H1 (cell line): Measurements from ENCODE around the gene FBXO17. TPM values are rescaled to one million over a fixed set of nuclear protein-coding genes. Genes with fewer than 3 reads are reported as not detected.

Experiments used
- CTCF ChIA-PET: fragments of 300-600 bp; sonication (Branson Sonifier 250); formaldehyde crosslinking; loops from one replicate; lab custom pipeline; 2021; ENCODE audit not compliant: partially characterized antibody; lab: Charles Lee
- POLR2A ChIA-PET: fragments of 300-600 bp; sonication (Branson Sonifier 250); formaldehyde crosslinking; loops from one replicate; lab custom pipeline; 2021; ENCODE audit warnings: inconsistent platforms; ENCODE audit not compliant: partially characterized antibody; lab: Charles Lee
- DNase-seq, 2 experiments: peaks; one replicate each; pipeline versions ENCODE4 v3.0.0 to v3.0.0-alpha.2; 2010 to 2022; ENCODE audit warnings: low spot score in 2 of 2, low read depth in 1 of 2, mixed read lengths in 1 of 2
- FAIRE-seq: peaks from 2 replicates; lab custom pipeline; 2011; peaks lifted over from hg19 to GRCh38; lab: Jason Lieb, UNC
- H2AFZ ChIP-seq: 2 replicates; pipeline ENCODE4 v1.8.1; 2012; ENCODE audit warnings: low read length, inconsistent platforms
- H2AK5ac ChIP-seq: 2 replicates; pipeline ENCODE4 v1.6.1; 2013; ENCODE audit warnings: low read depth, low read length
- H2BK120ac ChIP-seq: replicated peaks from 2 replicates; pipeline ENCODE3; 2013; ENCODE audit warnings: low read depth, low read length, inconsistent platforms
- H2BK12ac ChIP-seq: 2 replicates; pipeline ENCODE4 v1.6.1; 2013; ENCODE audit warnings: low read depth, low read length
- H2BK15ac ChIP-seq: 2 replicates; pipeline ENCODE4 v1.6.1; 2013; ENCODE audit warnings: low read length
- H2BK20ac ChIP-seq: 2 replicates; pipeline ENCODE4 v1.6.1; 2013; ENCODE audit warnings: low read length
- H2BK5ac ChIP-seq: 2 replicates; pipeline ENCODE4 v1.6.1; 2013; ENCODE audit warnings: low read depth, low read length
- H3K14ac ChIP-seq: 2 replicates; pipeline ENCODE4 v1.6.1; 2013; ENCODE audit warnings: inconsistent platforms; ENCODE audit not compliant: insufficient read length
- H3K18ac ChIP-seq: 2 replicates; pipeline ENCODE4 v1.6.1; 2013; ENCODE audit warnings: low read length; ENCODE audit errors: extremely low read depth
- H3K23ac ChIP-seq: 2 replicates; pipeline ENCODE4 v1.6.1; 2013; ENCODE audit warnings: inconsistent platforms; ENCODE audit not compliant: insufficient read length
- H3K23me2 ChIP-seq: 2 replicates; pipeline ENCODE4 v1.6.1; 2013; ENCODE audit warnings: low read depth, low read length
- H3K27ac ChIP-seq: 2 replicates; pipeline ENCODE4 v1.6.1; 2011; ENCODE audit warnings: low read depth, low read length, inconsistent platforms
- H3K27me3 ChIP-seq, 4 experiments: replicated peaks in 1 of 4; 1 replicate in 1 of 4; 2 replicates in 3 of 4; pipeline versions ENCODE4 v1.6.1 to v1.8.1; 2011 to 2013; ENCODE audit warnings: low read length in 3 of 4, mild to moderate bottlenecking in 3 of 4, inconsistent platforms in 2 of 4, mixed read lengths in 2 of 4, moderate library complexity in 1 of 4; ENCODE audit not compliant: control insufficient read depth in 3 of 4, insufficient read depth in 3 of 4; ENCODE audit errors: extremely low read depth in 1 of 4
- H3K36me3 ChIP-seq, 4 experiments: 2 replicates each; pipeline versions ENCODE4 v1.6.1 to v1.8.1; 2011 to 2013; ENCODE audit warnings: mild to moderate bottlenecking in 4 of 4, low read length in 3 of 4, moderate library complexity in 2 of 4, control low read depth in 1 of 4, inconsistent platforms in 1 of 4; ENCODE audit not compliant: insufficient read depth in 4 of 4, control insufficient read depth in 2 of 4
- H3K4ac ChIP-seq: replicated peaks from 2 replicates; pipeline ENCODE3; 2013; ENCODE audit warnings: low read length, low read depth, mixed read lengths, inconsistent platforms; ENCODE audit not compliant: insufficient read length
- H3K4me1 ChIP-seq, 4 experiments: replicated peaks in 1 of 4; 1 replicate in 1 of 4; 2 replicates in 3 of 4; pipeline versions ENCODE4 v1.6.1 to v1.8.1; 2011 to 2013; ENCODE audit warnings: low read length in 3 of 4, inconsistent platforms in 2 of 4, mixed read lengths in 1 of 4; ENCODE audit not compliant: insufficient read depth in 4 of 4, control insufficient read depth in 3 of 4
- H3K4me2 ChIP-seq, 2 experiments: 2 replicates each; pipeline versions ENCODE4 v1.6.1 to v1.8.1; 2011 to 2013; ENCODE audit warnings: low read depth in 2 of 2, low read length in 2 of 2, control low read depth in 1 of 2, inconsistent platforms in 1 of 2, mild to moderate bottlenecking in 1 of 2; ENCODE audit not compliant: insufficient read depth in 1 of 2
- H3K4me3 ChIP-seq, 4 experiments: fragments of 200-600, 300-600 bp in 1 of 4; sonication (generic), shearing (Covaris generic), sonication (Bioruptor Twin) in 1 of 4; 2 replicates each; pipeline versions ENCODE4 v1.5.1 to v1.8.1; 2011 to 2016; ENCODE audit warnings: low read length in 4 of 4, low read depth in 3 of 4, control low read depth in 2 of 4, inconsistent platforms in 2 of 4, mild to moderate bottlenecking in 2 of 4, mixed read lengths in 1 of 4, moderate library complexity in 1 of 4; ENCODE audit not compliant: insufficient read depth in 2 of 4; ENCODE audit errors: extremely low read depth in 1 of 4
- H3K56ac ChIP-seq: replicated peaks from 2 replicates; pipeline ENCODE3; 2013; ENCODE audit warnings: low read depth, mild to moderate bottlenecking, mixed read lengths, low read length, inconsistent platforms; ENCODE audit not compliant: insufficient read length
- H3K79me1 ChIP-seq: 2 replicates; pipeline ENCODE4 v1.6.1; 2013; ENCODE audit warnings: low read depth, low read length, control low read depth
- H3K79me2 ChIP-seq, 2 experiments: 2 replicates each; pipeline versions ENCODE4 v1.6.1 to v1.8.1; 2012 to 2013; ENCODE audit warnings: low read length in 2 of 2, mild to moderate bottlenecking in 2 of 2, inconsistent platforms in 1 of 2; ENCODE audit not compliant: insufficient read depth in 2 of 2, control insufficient read depth in 1 of 2
- H3K9ac ChIP-seq, 4 experiments: replicated peaks in 1 of 4; 1 replicate in 1 of 4; 2 replicates in 3 of 4; pipeline versions ENCODE4 v1.6.1 to v1.8.1; 2011 to 2013; ENCODE audit warnings: low read depth in 3 of 4, low read length in 3 of 4, control low read depth in 2 of 4, mild to moderate bottlenecking in 2 of 4, moderate library complexity in 2 of 4, inconsistent platforms in 1 of 4; ENCODE audit errors: extremely low read depth in 1 of 4
- H3K9me3 ChIP-seq, 2 experiments: 2 replicates each; pipeline versions ENCODE4 v1.6.1 to v1.8.1; 2012 to 2013; ENCODE audit warnings: mild to moderate bottlenecking in 2 of 2, moderate library complexity in 2 of 2, control low read depth in 1 of 2, inconsistent platforms in 1 of 2, low read depth in 1 of 2, low read length in 1 of 2, mixed read lengths in 1 of 2; ENCODE audit not compliant: insufficient read depth in 2 of 2
- H4K20me1 ChIP-seq, 2 experiments: replicated peaks in 1 of 2; 2 replicates each; pipeline versions ENCODE3 to v1.8.1; 2011 to 2013; ENCODE audit warnings: inconsistent platforms in 2 of 2, low read length in 2 of 2, mild to moderate bottlenecking in 1 of 2; ENCODE audit not compliant: insufficient read depth in 2 of 2, control insufficient read depth in 1 of 2
- H4K5ac ChIP-seq: 2 replicates; pipeline ENCODE4 v1.6.1; 2013; ENCODE audit warnings: low read length, low read depth, mixed read lengths, inconsistent platforms; ENCODE audit not compliant: insufficient read length
- H4K8ac ChIP-seq: 2 replicates; pipeline ENCODE4 v1.8.0; 2013; ENCODE audit warnings: mild to moderate bottlenecking, moderate library complexity, low read length, inconsistent platforms; ENCODE audit not compliant: insufficient read depth; ENCODE audit errors: extremely low read depth
- H4K91ac ChIP-seq: replicated peaks from 2 replicates; pipeline ENCODE3; 2013; ENCODE audit warnings: low read length, mixed read lengths, inconsistent platforms; ENCODE audit not compliant: insufficient read length
- EP300 ChIP-seq, 2 experiments: IDR thresholded peaks; 1 replicate in 1 of 2; 2 replicates in 1 of 2; pipeline ENCODE4 v1.6.1; 2011 to 2012; ENCODE audit warnings: low read depth in 2 of 2, low read length in 2 of 2, mild to moderate bottlenecking in 2 of 2, borderline replicate concordance in 1 of 2, inconsistent platforms in 1 of 2, moderate library complexity in 1 of 2
- JUND ChIP-seq: IDR thresholded peaks from 2 replicates; pipeline ENCODE4 v1.6.1; 2011; ENCODE audit warnings: mild to moderate bottlenecking, improper control_type of control experiment, low read length
- NRF1 ChIP-seq: IDR thresholded peaks from 2 replicates; pipeline ENCODE4 v1.6.1; 2011; ENCODE audit warnings: mild to moderate bottlenecking, low read depth, low read length, improper control_type of control experiment
- TAF7 ChIP-seq: optimal IDR thresholded peaks from 2 replicates; pipeline ENCODE3; 2011; ENCODE audit warnings: low read depth, mild to moderate bottlenecking, inconsistent platforms, low read length, moderate library complexity, borderline replicate concordance
- TBP ChIP-seq: IDR thresholded peaks from 2 replicates; pipeline ENCODE4 v1.6.1; 2011; ENCODE audit warnings: low read depth, low read length, improper control_type of control experiment
- WGBS, 2 experiments: shearing (Covaris generic) in 1 of 2; methylation state at CpG; one replicate each; pipeline versions ENCODE4 v1.1.6 to v1.1.7; 2013 to 2015; ENCODE audit warnings: low lambda C conversion rate in 2 of 2, mixed read lengths in 2 of 2, inconsistent platforms in 1 of 2, low coverage in 1 of 2, missing lambda C conversion rate in 1 of 2; ENCODE audit not compliant: insufficient replicate concordance in 2 of 2, insufficient coverage in 1 of 2, insufficient read length in 1 of 2; ENCODE audit errors: extremely low coverage in 1 of 2, missing lambda C conversion rate in 1 of 2; 5-methylcytosine and 5-hydroxymethylcytosine counted together
- polyA plus RNA-seq, 7 experiments: library from polyadenylated mRNA; depleted of rRNA in 3 of 7; stranded (reverse) in 5 of 7; unstranded in 2 of 7; fragments of >200 nt in 5 of 7; fragments of 200-250 nt in 2 of 7; gene quantifications; 1 replicate in 5 of 7; 2 replicates in 1 of 7; 4 replicates in 1 of 7; pipeline versions ENCODE4 v1.2.1 to v1.2.3, GENCODE V29; 2011 to 2013; ENCODE audit warnings: missing spikeins in 2 of 7, mixed read lengths in 2 of 7
- total RNA-seq: library from RNA; stranded (reverse); fragmentation: NEBNext Ultra II Directional; extraction: Animal tissue kit (Norgen Biotek cat#: 25700); gene quantifications from 2 replicates; pipeline ENCODE4 v1.2.1, GENCODE V29; 2021

The FBXO17 gene
- total and polyA plus RNA-seq, 2 of the 8 experiments (the other 6 are each of a cell fraction or from before 2014, with no cell fraction given): 11.7 to 15.3 TPM

DNA sequence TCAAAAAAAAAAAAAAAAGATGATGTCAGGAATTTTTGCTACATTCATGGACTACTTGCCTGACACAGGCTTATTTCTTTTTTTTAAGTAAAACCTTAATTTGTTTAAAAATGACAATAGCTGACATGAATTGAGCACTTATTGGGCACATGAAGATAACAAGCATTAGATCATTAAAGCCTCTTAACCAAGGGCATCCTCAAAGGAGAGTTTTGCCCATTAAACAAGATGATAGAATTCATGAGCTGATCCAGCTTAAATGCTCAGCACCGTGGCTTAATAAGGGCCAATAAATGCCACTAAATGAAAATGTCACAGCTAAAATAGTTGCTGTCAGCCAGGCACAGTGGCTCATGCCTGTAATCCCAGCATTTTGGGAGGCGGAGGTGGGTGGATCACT is 19.3 kb downstream of the FBXO17 start:
- no peak for TF ChIP-seq NRF1
- TF ChIP-seq TBP: no peak
- no peak for TF ChIP-seq JUND
- no peak for TF ChIP-seq TAF7
- TF ChIP-seq EP300 (IDR thresholded peaks at IDR 0.05; ENCODE audit: borderline replicate concordance in 1 of 2, low read depth in 2 of 2, low read length in 2 of 2): no peak
- H3K56ac ChIP-seq: no peak overlapping the region
- H3K4me3 ChIP-seq: no peak overlapping the region
- H3K18ac ChIP-seq: no peak overlapping the region
- H2BK20ac ChIP-seq: no peak overlapping the region
- H3K27ac ChIP-seq: no peak overlapping the region
- H2BK5ac ChIP-seq: no peak overlapping the region
- no peak overlapping the region for H2AFZ ChIP-seq
- H2BK12ac ChIP-seq: no peak overlapping the region
- H3K14ac ChIP-seq: no peak overlapping the region
- no peaks in the 10 kb centered on the region for H3K79me2 ChIP-seq
- no peaks in the 10 kb centered on the region for H3K27me3 ChIP-seq
- H3K23me2 ChIP-seq: no peaks in the 10 kb centered on the region
- no peak overlapping the region for H3K4ac ChIP-seq
- H3K4me1 ChIP-seq: no peaks in the 10 kb centered on the region
- H4K91ac ChIP-seq: no peak overlapping the region
- no peaks in the 10 kb centered on the region; the same call in 1 of the 2 replicates for H3K79me1 ChIP-seq
- H3K9me3 ChIP-seq: 0 out of 4 replicates have a peak, but pooled peaks cover 0 to 3% of the 10 kb centered on the region in 2 experiments
- no peak overlapping the region for H3K4me2 ChIP-seq
- no peak for FAIRE-seq
- no peak overlapping the region for H3K9ac ChIP-seq
- ChIA-PET CTCF (interaction anchor here (0.9 to 3.2 kb wide), 5 partner anchors 20 to 231 kb away, joined by 3 to 10 read pairs (median 4); partner anchors contain the start of gene FBXO17), POLR2A (interaction anchor here (0.9 to 1.4 kb wide), 4 partner anchors 9 to 26 kb away, joined by 3 to 4 read pairs (median 4); partner anchors contain the start of genes MRPS12 and SARS2)
- no peak for DNase-seq
- no peak overlapping the region for H4K8ac ChIP-seq
- no peak overlapping the region for H2AK5ac ChIP-seq
- 93% methylated on average over 2 of the region's 2 CpGs; no CpG with 5 or more reads in 1 of the 2 experiments for WGBS, 2 experiments
- H3K36me3 ChIP-seq: no peaks in the 10 kb centered on the region; a peak in 1 of 8 replicates
- H2BK15ac ChIP-seq: no peak overlapping the region
- no peak overlapping the region for H2BK120ac ChIP-seq
- H4K5ac ChIP-seq: no peak overlapping the region
- H4K20me1 ChIP-seq: peaks cover 0 to 2% of the 10 kb centered on the region in 2 experiments
- H3K23ac ChIP-seq: no peak overlapping the region
